H1 (cell line): ENCODE data around the gene PSME1. TPM values are rescaled to one million over a fixed set of nuclear protein-coding genes. Genes with fewer than 3 reads are reported as not detected.

Experiments used
- BACH1 ChIP-seq: IDR thresholded peaks from 2 replicates; pipeline ENCODE4 v1.6.1; 2012; ENCODE audit warnings: low read length, improper control_type of control experiment
- CBX5 ChIP-seq: fragments of 300-800, 300-1000 bp; sonication (generic); IDR thresholded peaks from 2 replicates; pipeline ENCODE4 v1.7.1; 2016; ENCODE audit warnings: antibody characterized with exemption, low read length, low read depth
- polyA plus RNA-seq, 7 experiments: library from polyadenylated mRNA; depleted of rRNA in 3 of 7; stranded (reverse) in 5 of 7; unstranded in 2 of 7; fragments of >200 nt in 5 of 7; fragments of 200-250 nt in 2 of 7; gene quantifications; 1 replicate in 5 of 7; 2 replicates in 1 of 7; 4 replicates in 1 of 7; pipeline versions ENCODE4 v1.2.1 to v1.2.3, GENCODE V29; 2011 to 2013; ENCODE audit warnings: missing spikeins in 2 of 7, mixed read lengths in 2 of 7
- total RNA-seq: library from RNA; stranded (reverse); fragmentation: NEBNext Ultra II Directional; extraction: Animal tissue kit (Norgen Biotek cat#: 25700); gene quantifications from 2 replicates; pipeline ENCODE4 v1.2.1, GENCODE V29; 2021

Gene PSME1
- total and polyA plus RNA-seq, 2 of the 8 experiments (the other 6 are each of a cell fraction or from before 2014, with no cell fraction given): 74.9 to 85.9 TPM

DNA sequence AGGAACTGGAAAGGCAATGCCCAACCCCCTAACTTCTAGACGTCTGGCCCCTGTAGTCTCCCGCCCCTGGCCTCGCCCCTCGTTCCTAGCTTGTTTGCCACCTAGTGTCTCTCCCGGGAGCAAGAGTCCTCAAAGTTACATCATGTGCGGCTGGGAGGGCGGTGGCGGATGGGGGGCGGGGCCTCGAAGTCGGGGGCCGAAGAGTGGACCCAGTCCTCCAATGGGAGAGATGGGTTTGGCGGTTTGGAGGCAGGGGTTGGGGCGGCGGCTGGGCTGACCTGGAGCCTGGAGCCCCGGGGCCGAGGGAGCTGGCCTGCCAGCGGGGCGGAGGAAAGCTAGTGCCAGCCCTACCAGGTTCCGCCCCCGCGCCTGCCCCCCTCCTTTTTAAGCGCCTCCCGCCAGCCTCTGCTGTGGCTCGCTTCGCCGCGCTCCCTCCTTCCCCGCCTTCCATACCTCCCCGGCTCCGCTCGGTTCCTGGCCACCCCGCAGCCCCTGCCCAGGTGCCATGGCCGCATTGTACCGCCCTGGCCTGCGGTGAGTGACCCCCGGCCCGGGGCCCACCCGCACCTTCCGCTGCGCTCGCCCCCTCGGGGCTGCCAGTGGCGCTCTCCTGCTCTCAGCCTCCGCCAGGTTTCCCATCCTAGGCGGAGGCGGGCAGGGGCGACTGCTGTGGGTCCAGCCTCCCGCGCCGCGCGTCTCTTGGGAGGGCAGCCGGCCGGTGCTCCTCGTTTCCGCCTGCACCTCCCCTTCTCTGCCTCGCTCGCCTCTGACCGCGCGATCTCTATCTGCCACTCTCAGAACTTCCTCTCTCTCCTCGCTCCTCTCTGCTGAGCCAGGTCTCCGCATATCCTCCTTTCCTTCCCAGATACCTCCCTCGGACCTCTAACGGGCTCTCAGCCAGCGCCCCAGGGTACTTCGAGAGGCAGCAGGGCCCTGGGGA is 41.8 kb upstream of the PSME1 start, which contains the start of gene PCK2 (continued):
- no peak for TF ChIP-seq BACH1
- TF ChIP-seq CBX5: no peak
